GM19238 (cell line): ENCODE results near the gene TMX4.
A peak's percentile ranks its signal among the peaks of the same experiment; 100 is the strongest.

Source experiments
- DNase-seq: peaks from one replicate; pipeline ENCODE4 v3.0.0; 2011; ENCODE audit warnings: low spot score; ENCODE audit not compliant: insufficient read length

TMX4 gene

DNA sequence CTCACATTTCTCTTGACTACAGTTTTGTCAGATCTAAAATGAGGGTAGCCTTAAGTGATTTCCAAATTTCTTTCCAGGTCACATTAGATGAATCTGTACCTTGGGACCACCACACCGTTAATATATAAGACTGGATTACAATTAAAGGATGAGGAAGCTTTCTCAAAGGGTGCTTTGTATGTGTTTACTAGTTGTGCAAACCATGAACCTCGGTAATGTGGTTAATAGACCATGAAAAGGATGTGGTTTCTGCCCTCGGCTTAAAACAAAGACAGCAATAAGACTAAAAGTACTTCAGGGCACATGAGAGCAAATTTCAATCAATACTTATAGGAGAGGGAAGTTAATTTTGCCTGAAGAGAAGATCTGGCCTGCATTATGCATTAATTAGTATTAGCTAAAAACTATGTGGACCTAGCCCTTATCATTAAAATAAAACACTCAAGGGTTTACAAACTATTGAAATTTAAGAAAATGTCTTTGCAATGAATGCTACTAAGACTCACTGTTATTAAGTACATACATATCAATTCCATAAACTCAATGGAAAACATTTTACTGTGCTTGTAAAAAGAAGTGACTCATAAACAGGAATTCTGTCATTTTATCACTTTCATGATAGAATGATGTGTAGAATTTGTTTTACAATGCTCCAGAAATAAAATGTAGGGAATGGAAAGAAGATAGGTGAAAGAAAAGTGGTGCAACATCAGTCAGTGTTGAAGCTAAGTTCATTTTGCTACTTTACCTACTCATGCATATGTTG is 936 bp upstream of the TMX4 start:
- peak; percentile 13 for DNase-seq

DNA sequence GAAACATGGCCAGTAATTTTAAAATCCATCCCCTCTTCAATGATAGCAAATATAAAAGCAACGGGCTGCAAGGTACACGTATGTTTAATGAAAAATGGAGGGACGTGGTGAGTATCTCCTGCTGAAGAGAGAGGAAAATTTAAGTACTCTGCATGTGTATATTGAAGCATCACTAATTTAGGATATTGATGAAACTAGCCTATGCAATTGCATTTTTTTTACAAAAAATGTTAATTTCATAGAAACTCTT is 362 bp upstream of the TMX4 start:
- DNase-seq, result no peak

- DNase-seq, result peak; percentile 63
These were observed 659 bp downstream of the TMX4 start for GRCh38 chr20:8018958-8019245.

GRCh38 chr20:8012724-8013123 is 6.8 kb downstream of the TMX4 start:
- no peak for DNase-seq

DNA sequence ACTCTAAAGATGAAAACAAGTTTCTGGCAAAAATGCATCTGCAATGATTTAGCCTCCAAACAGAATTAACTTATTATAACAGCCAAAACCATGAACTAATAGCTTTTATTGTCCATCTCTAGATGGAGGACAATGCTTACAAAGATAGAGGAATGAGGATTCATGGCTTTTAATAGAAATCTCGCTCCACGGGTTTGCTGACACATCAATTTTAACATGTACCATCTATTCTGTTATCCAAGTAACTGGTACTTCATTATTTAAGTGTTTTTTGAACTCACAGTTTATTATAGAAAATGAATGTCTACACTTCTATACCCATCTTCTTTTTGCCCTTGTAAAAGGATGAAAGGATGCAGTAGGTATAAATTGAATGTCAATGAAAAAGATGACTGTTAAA is 10.8 kb downstream of the TMX4 start:
- no peak for DNase-seq

- no peak for DNase-seq
These were observed 12.1 kb downstream of the TMX4 start for GRCh38 chr20:8007490-8007889.

DNA sequence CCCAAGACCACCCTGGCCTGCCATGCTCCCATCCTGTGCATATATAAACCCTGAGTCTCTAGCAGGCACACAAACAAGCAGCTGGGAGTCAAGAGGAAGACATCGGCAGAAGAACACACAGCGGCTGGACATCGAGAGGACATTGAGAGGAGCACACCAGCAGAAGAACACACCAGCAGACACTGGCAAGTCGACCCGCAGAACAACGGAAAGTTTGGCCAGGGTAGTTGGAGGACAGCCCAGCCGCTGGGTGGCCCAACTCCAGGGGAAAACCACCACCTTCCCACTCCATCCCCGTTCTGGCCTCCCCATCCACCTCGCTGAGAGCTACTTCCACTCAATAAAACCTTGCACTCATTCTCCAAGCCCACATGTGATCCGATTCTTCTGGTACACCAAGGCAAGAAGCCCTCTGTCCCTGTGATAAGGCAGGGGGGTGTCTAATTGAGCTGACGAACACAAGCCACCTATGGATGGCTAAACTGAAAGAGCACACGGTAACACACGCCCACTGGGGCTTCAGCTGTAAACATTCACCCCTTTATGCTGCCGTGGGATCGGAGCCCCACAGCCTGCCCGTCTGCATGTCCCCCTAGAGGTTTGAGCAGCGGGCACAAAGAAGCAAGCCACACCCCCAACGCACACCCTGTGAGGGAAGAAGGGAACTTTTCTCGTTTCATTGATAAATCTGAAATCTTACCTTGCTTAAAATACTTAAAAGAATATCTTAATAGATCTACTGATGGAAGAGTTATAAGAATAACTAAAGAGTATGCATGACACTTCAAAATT is 13.8 kb downstream of the TMX4 start:
- no peak for DNase-seq

- no peak for DNase-seq
These were observed 14.5 kb downstream of the TMX4 start for GRCh38 chr20:8005033-8005432.

DNA sequence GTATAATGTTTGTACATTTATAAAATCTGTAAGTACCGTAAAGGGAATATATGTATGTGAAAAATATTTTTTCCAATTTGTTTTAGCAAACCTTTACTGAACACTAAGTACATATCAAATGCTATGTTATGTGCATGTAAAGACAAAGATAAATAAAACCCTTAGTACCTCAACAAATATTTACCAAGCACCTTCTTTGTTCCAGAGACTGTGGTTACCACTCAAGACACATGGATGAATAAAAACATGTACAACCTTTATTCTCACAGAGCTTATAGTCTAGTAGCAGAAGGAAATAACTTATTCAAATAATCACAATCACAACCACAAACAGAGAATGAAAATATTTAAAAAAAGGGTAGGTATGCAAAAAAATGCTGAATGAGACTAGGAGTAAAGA is 17.5 kb downstream of the TMX4 start:
- no peak for DNase-seq

DNA sequence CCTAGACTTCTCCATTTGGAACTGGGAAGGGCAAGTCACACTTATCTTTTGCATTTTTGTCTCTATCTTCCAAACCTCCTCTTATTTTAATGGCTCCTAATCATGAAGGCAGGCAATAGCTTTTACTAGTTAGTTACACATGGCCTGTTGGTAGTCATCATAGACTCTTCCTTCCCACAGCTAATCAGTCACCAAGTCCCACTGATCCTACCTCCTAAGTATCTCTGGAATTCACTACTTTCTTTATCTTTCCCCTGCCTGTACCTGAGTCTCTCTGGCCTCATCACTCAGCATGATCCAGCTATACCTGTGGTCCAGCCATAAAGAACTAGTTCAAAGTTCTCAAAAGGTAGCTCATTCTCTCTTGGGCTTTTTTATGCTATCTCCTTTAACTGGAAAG is 18.8 kb downstream of the TMX4 start:
- DNase-seq, result no peak

- DNase-seq, result no peak
These were observed 22.7 kb downstream of the TMX4 start for GRCh38 chr20:7996898-7997297.

- DNase-seq, result no peak
These were observed 24.8 kb downstream of the TMX4 start for GRCh38 chr20:7994809-7995208.

- no peak for DNase-seq
These were observed 25.9 kb downstream of the TMX4 start for GRCh38 chr20:7993703-7994102.

- no peak for DNase-seq
These were observed 26.3 kb downstream of the TMX4 start for GRCh38 chr20:7993238-7993637.

DNA sequence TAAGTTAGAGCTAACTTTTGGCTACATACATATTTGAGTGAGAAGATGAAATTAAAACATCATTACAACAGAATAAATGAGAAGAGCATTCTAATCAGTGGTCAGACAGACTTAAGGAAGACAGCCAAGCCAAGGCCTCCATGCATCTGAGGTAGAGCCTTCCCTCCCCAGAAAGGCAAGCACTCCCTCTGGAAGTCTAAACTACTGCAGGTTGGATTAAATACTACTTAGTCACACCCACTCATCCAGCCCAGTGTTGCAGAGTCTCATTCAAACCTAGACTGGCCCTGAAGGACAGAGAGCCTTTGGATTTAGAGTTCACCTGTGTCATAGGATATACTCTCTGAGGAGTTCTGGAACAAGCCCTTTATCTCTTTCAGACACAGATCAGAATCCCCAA is 29.2 kb downstream of the TMX4 start:
- no peak for DNase-seq

DNA sequence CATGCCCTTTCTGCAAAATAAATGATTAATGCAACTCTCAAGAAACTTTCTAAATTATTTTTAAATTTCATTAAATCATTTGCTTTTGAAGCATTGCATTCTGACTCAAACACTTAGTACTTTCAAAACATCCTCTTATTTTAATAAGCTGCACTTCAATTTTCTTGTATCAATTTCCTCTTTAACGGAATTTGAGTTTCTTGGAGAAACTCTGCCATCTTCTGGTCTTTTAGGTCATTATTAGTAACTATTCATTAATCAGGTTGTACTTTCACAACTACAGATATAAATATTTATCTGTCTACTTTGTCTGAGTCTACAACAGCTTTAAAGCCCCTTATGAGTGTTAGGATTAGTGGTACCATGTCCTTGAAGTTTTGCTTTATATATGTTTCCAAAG is 30.2 kb downstream of the TMX4 start:
- DNase-seq, result no peak

GRCh38 chr20:7985916-7986315 is 33.6 kb downstream of the TMX4 start:
- DNase-seq, result no peak

DNA sequence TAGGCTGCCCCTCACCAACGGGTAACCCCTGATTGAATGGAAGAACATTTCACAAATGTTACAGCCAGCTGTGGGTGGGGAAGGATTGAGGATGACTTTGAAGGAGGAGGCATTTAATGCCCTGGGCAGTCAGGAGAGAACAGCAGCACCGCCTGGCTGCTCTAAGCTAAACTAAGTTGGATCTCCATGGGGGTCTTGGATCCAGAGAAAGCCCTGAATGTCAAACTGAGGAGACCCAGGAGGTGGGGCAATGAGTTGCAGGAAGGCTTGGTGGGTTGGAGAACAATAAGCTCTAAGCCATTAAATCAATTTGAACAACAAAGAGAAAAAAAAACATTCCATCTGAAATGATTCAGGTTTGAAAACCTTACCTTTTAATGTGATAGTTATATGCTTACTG is 35.4 kb downstream of the TMX4 start:
- DNase-seq, result no peak

- no peak for DNase-seq
These were observed 38.2 kb downstream of the TMX4 start for GRCh38 chr20:7981374-7981773.

GRCh38 chr20:7980332-7981046 is 39.1 kb downstream of the TMX4 start:
- peak; percentile 4 for DNase-seq

- no peak for DNase-seq
These were observed 41.9 kb downstream of the TMX4 start for GRCh38 chr20:7977709-7978108.

GRCh38 chr20:7975851-7976414 is 43.6 kb downstream of the TMX4 start:
- no peak for DNase-seq
